HEK293 (cell line): Measurements from ENCODE around the gene CFAP73.

Experiments used
- HOXA7 ChIP-seq: sonication (generic); formaldehyde crosslinking; IDR thresholded peaks from 2 replicates; pipeline ENCODE4 v1.8.1; 2022; ENCODE audit warnings: missing genetic modification reagents, borderline replicate concordance
- HOXD13 ChIP-seq: sonication (generic); formaldehyde crosslinking; IDR thresholded peaks from 2 replicates; pipeline ENCODE4 v1.8.0; 2022; ENCODE audit warnings: missing genetic modification reagents, borderline replicate concordance
- KLF7 ChIP-seq: fragments of 450-650 bp; formaldehyde crosslinking; IDR thresholded peaks from 2 replicates; pipeline ENCODE4 v1.5.1; 2016; ENCODE audit warnings: missing biosample characterization, missing genetic modification characterization, borderline replicate concordance
- KLF8 ChIP-seq: fragments of 450-650 bp; formaldehyde crosslinking; IDR thresholded peaks from 2 replicates; pipeline ENCODE4 v1.5.1; 2016; ENCODE audit warnings: missing biosample characterization, missing genetic modification characterization
- OSR2 ChIP-seq: fragments of 450-650 bp; formaldehyde crosslinking; IDR thresholded peaks from 2 replicates; pipeline ENCODE4 v1.5.1; 2016; ENCODE audit warnings: missing biosample characterization, missing genetic modification characterization
- PATZ1 ChIP-seq: fragments of 450-650 bp; formaldehyde crosslinking; IDR thresholded peaks from 2 replicates; pipeline ENCODE4 v1.5.1; 2016; ENCODE audit warnings: missing biosample characterization, missing genetic modification characterization
- SCRT2 ChIP-seq: fragments of 450-650 bp; formaldehyde crosslinking; IDR thresholded peaks from 2 replicates; pipeline ENCODE4 v1.5.1; 2016; ENCODE audit warnings: missing biosample characterization, missing genetic modification characterization
- SETDB1 ChIP-seq: IDR thresholded peaks from one replicate; pipeline ENCODE4 v1.6.1; 2017; ENCODE audit warnings: mild to moderate bottlenecking, low read length, moderate library complexity, mixed read lengths; ENCODE audit not compliant: insufficient read length
- ZBTB7A ChIP-seq: fragments of 450-650 bp; formaldehyde crosslinking; IDR thresholded peaks from 2 replicates; pipeline ENCODE4 v1.5.1; 2016; ENCODE audit warnings: low read depth, missing biosample characterization, missing genetic modification characterization
- ZNF114 ChIP-seq: fragments of 450-650 bp; formaldehyde crosslinking; IDR thresholded peaks from 2 replicates; pipeline ENCODE4 v1.5.0; 2017; ENCODE audit warnings: missing biosample characterization, missing genetic modification characterization
- ZNF146 ChIP-seq: fragments of 450-650 bp; formaldehyde crosslinking; IDR thresholded peaks from 2 replicates; pipeline ENCODE4 v1.5.1; 2016; ENCODE audit warnings: missing biosample characterization, missing genetic modification characterization
- ZNF239 ChIP-seq: fragments of 450-650 bp; formaldehyde crosslinking; IDR thresholded peaks from 2 replicates; pipeline ENCODE4 v1.5.1; 2016; ENCODE audit warnings: missing biosample characterization, missing genetic modification characterization
- ZNF302 ChIP-seq: fragments of 450-650 bp; formaldehyde crosslinking; IDR thresholded peaks from 2 replicates; pipeline ENCODE4 v1.5.1; 2016; ENCODE audit warnings: missing biosample characterization, missing genetic modification characterization, low read depth
- ZNF324 ChIP-seq: fragments of 450-650 bp; formaldehyde crosslinking; IDR thresholded peaks from 2 replicates; pipeline ENCODE4 v1.5.1; 2016; ENCODE audit warnings: missing biosample characterization, missing genetic modification characterization
- ZNF416 ChIP-seq: fragments of 450-650 bp; formaldehyde crosslinking; IDR thresholded peaks from 2 replicates; pipeline ENCODE4 v1.5.1; 2016; ENCODE audit warnings: missing biosample characterization, missing genetic modification characterization
- ZNF473 ChIP-seq: fragments of 450-650 bp; formaldehyde crosslinking; IDR thresholded peaks from 2 replicates; pipeline ENCODE4 v1.5.1; 2017; ENCODE audit warnings: missing biosample characterization, missing genetic modification characterization
- ZNF514 ChIP-seq: fragments of 450-650 bp; formaldehyde crosslinking; IDR thresholded peaks from 2 replicates; pipeline ENCODE4 v1.5.1; 2016; ENCODE audit warnings: missing biosample characterization, missing genetic modification characterization
- ZNF560 ChIP-seq: fragments of 450-650 bp; formaldehyde crosslinking; IDR thresholded peaks from 2 replicates; pipeline ENCODE4 v1.5.1; 2017; ENCODE audit warnings: missing biosample characterization, missing genetic modification characterization, borderline replicate concordance
- ZNF571 ChIP-seq: fragments of 450-650 bp; formaldehyde crosslinking; IDR thresholded peaks from 2 replicates; pipeline ENCODE4 v1.5.0; 2017; ENCODE audit warnings: missing biosample characterization, missing genetic modification characterization
- ZNF585B ChIP-seq: fragments of 450-650 bp; formaldehyde crosslinking; IDR thresholded peaks from 2 replicates; pipeline ENCODE4 v1.5.1; 2016; ENCODE audit warnings: missing biosample characterization, missing genetic modification characterization
- ZNF624 ChIP-seq: fragments of 450-650 bp; formaldehyde crosslinking; IDR thresholded peaks from 2 replicates; pipeline ENCODE4 v1.5.1; 2017; ENCODE audit warnings: missing biosample characterization, missing genetic modification characterization
- ZNF654 ChIP-seq: fragments of 450-650 bp; formaldehyde crosslinking; IDR thresholded peaks from 2 replicates; pipeline ENCODE4 v1.5.1; 2016; ENCODE audit warnings: low read depth, missing biosample characterization, missing genetic modification characterization
- ZNF768 ChIP-seq: fragments of 450-650 bp; formaldehyde crosslinking; IDR thresholded peaks from 2 replicates; pipeline ENCODE4 v1.5.1; 2018; ENCODE audit warnings: missing biosample characterization, mild to moderate bottlenecking, missing genetic modification characterization
- ZNF777 ChIP-seq: fragments of 450-650 bp; formaldehyde crosslinking; IDR thresholded peaks from 2 replicates; pipeline ENCODE4 v1.5.1; 2017; ENCODE audit warnings: missing biosample characterization, missing genetic modification characterization, borderline replicate concordance
- ZNF792 ChIP-seq: fragments of 450-650 bp; formaldehyde crosslinking; IDR thresholded peaks from 2 replicates; pipeline ENCODE4 v1.5.1; 2016; ENCODE audit warnings: missing biosample characterization, missing genetic modification characterization
- ZNF837 ChIP-seq: fragments of 450-650 bp; formaldehyde crosslinking; IDR thresholded peaks from 2 replicates; pipeline ENCODE4 v1.5.1; 2016; ENCODE audit warnings: missing biosample characterization, missing genetic modification characterization
- ZNF843 ChIP-seq: fragments of 450-650 bp; formaldehyde crosslinking; IDR thresholded peaks from 2 replicates; pipeline ENCODE4 v1.5.1; 2016; ENCODE audit warnings: missing biosample characterization, missing genetic modification characterization
- ZSCAN30 ChIP-seq: fragments of 450-650 bp; IDR thresholded peaks from 2 replicates; pipeline ENCODE4 v1.5.1; 2018; ENCODE audit warnings: missing biosample characterization, mild to moderate bottlenecking, missing genetic modification characterization, moderate library complexity
- TF ChIP-seq, protein P1 (sequence below): fragments of 450-650 bp; formaldehyde crosslinking; IDR thresholded peaks from 2 replicates; pipeline ENCODE4 v1.5.1; 2016; ENCODE audit warnings: missing biosample characterization, missing genetic modification characterization
- TF ChIP-seq, protein P2 (sequence below): fragments of 450-650 bp; formaldehyde crosslinking; IDR thresholded peaks from 2 replicates; pipeline ENCODE4 v1.5.1; 2016; ENCODE audit warnings: missing biosample characterization, missing genetic modification characterization, borderline replicate concordance
- TF ChIP-seq, protein P3 (sequence below): fragments of 450-650 bp; formaldehyde crosslinking; IDR thresholded peaks from 2 replicates; pipeline ENCODE4 v1.5.1; 2016; ENCODE audit warnings: missing biosample characterization, missing genetic modification characterization

Gene CFAP73

GRCh38 chr12:113185180-113186032, 35.9 kb downstream of the CFAP73 start, which contains the start of the genes DDX54 and RITA1 (continued):
- TF ChIP-seq KLF8 (tag by site-specific recombination) (peak; percentile 97), ZNF416 (tag by site-specific recombination) (no peak), ZNF777 (tag by site-specific recombination) (no peak), ZNF843 (tag by site-specific recombination) (peak; percentile 58), PATZ1 (peak; percentile 85; the same call in 1 of the 2 replicates), ZNF768 (tag by site-specific recombination) (no peak), ZNF837 (tag by site-specific recombination) (0 out of 2 replicates have a peak, but pooled peaks have one; percentile 35), OSR2 (no peak), ZSCAN30 (tag by site-specific recombination) (peak; percentile 96), ZNF654 (tag by site-specific recombination) (no peak), ZNF514 (tag by site-specific recombination) (no peak), HOXD13 (no peak), ZNF146 (tag by site-specific recombination) (0 out of 2 replicates have a peak, but pooled peaks have one; percentile 2), ZBTB7A (tag by site-specific recombination) (peak; percentile 57), SCRT2 (tag by site-specific recombination) (no peak), ZNF792 (tag by site-specific recombination) (peak; percentile 17; the same call in 1 of the 2 replicates), ZNF114 (no peak), ZNF324 (tag by site-specific recombination) (peak; percentile 75), ZNF302 (no peak), ZNF473 (tag by site-specific recombination) (no peak), ZNF239 (tag by site-specific recombination) (no peak), KLF7 (tag by site-specific recombination) (peak; percentile 93), ZNF585B (tag by site-specific recombination) (no peak), ZNF571 (tag by site-specific recombination) (no peak), SETDB1 (no peak), HOXA7 (CRISPR knock-in tag) (no peak), ZNF624 (tag by site-specific recombination) (no peak), ZNF560 (tag by site-specific recombination) (no peak)
- TF ChIP-seq, protein P1, sequence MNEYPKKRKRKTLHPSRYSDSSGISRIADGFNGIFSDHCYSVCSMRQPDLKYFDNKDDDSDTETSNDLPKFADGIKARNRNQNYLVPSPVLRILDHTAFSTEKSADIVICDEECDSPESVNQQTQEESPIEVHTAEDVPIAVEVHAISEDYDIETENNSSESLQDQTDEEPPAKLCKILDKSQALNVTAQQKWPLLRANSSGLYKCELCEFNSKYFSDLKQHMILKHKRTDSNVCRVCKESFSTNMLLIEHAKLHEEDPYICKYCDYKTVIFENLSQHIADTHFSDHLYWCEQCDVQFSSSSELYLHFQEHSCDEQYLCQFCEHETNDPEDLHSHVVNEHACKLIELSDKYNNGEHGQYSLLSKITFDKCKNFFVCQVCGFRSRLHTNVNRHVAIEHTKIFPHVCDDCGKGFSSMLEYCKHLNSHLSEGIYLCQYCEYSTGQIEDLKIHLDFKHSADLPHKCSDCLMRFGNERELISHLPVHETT (tag by site-specific recombination) = peak; percentile 73; the same call in 1 of the 2 replicates
- TF ChIP-seq, protein P2, sequence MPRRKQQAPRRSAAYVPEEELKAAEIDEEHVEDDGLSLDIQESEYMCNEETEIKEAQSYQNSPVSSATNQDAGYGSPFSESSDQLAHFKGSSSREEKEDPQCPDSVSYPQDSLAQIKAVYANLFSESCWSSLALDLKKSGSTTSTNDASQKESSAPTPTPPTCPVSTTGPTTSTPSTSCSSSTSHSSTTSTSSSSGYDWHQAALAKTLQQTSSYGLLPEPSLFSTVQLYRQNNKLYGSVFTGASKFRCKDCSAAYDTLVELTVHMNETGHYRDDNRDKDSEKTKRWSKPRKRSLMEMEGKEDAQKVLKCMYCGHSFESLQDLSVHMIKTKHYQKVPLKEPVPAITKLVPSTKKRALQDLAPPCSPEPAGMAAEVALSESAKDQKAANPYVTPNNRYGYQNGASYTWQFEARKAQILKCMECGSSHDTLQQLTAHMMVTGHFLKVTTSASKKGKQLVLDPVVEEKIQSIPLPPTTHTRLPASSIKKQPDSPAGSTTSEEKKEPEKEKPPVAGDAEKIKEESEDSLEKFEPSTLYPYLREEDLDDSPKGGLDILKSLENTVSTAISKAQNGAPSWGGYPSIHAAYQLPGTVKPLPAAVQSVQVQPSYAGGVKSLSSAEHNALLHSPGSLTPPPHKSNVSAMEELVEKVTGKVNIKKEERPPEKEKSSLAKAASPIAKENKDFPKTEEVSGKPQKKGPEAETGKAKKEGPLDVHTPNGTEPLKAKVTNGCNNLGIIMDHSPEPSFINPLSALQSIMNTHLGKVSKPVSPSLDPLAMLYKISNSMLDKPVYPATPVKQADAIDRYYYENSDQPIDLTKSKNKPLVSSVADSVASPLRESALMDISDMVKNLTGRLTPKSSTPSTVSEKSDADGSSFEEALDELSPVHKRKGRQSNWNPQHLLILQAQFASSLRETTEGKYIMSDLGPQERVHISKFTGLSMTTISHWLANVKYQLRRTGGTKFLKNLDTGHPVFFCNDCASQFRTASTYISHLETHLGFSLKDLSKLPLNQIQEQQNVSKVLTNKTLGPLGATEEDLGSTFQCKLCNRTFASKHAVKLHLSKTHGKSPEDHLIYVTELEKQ (tag by site-specific recombination) = no peak; the same call in 1 of the 2 replicates
- TF ChIP-seq, protein P3, sequence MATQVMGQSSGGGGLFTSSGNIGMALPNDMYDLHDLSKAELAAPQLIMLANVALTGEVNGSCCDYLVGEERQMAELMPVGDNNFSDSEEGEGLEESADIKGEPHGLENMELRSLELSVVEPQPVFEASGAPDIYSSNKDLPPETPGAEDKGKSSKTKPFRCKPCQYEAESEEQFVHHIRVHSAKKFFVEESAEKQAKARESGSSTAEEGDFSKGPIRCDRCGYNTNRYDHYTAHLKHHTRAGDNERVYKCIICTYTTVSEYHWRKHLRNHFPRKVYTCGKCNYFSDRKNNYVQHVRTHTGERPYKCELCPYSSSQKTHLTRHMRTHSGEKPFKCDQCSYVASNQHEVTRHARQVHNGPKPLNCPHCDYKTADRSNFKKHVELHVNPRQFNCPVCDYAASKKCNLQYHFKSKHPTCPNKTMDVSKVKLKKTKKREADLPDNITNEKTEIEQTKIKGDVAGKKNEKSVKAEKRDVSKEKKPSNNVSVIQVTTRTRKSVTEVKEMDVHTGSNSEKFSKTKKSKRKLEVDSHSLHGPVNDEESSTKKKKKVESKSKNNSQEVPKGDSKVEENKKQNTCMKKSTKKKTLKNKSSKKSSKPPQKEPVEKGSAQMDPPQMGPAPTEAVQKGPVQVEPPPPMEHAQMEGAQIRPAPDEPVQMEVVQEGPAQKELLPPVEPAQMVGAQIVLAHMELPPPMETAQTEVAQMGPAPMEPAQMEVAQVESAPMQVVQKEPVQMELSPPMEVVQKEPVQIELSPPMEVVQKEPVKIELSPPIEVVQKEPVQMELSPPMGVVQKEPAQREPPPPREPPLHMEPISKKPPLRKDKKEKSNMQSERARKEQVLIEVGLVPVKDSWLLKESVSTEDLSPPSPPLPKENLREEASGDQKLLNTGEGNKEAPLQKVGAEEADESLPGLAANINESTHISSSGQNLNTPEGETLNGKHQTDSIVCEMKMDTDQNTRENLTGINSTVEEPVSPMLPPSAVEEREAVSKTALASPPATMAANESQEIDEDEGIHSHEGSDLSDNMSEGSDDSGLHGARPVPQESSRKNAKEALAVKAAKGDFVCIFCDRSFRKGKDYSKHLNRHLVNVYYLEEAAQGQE (tag by site-specific recombination) = peak; percentile 53; the same call in 1 of the 2 replicates
